Neural crest cell (in vitro differentiated cells): Measurements from ENCODE around the gene AGBL4. TPM values are rescaled to one million over a fixed set of nuclear protein-coding genes. Genes with fewer than 3 reads are reported as not detected.
"Not testable (repeated sequence)": the region's sequence is repeated elsewhere in the genome, so short reads cannot be mapped to it uniquely, and the experiment has no call there.

ENCODE experiments used
- DNase-seq: peaks from one replicate; pipeline ENCODE4 v3.0.0; 2021; ENCODE audit warnings: low read depth, mixed read lengths, low spot score
- H3K27ac Mint-ChIP-seq: one replicate; pipeline ENCODE4 v1.8.0; 2021; ENCODE audit warnings: mild to moderate bottlenecking, mixed read lengths; ENCODE audit not compliant: unreplicated experiment
- H3K27me3 Mint-ChIP-seq: 2 replicates; pipeline ENCODE4 v1.8.0; 2021; ENCODE audit warnings: low read depth, mild to moderate bottlenecking, mixed read lengths
- H3K36me3 Mint-ChIP-seq: 2 replicates; pipeline ENCODE4 v1.8.0; 2021; ENCODE audit warnings: low read depth, mild to moderate bottlenecking, mixed read lengths
- H3K4me1 Mint-ChIP-seq: 2 replicates; pipeline ENCODE4 v1.8.0; 2021; ENCODE audit warnings: mixed read lengths
- H3K4me3 Mint-ChIP-seq: one replicate; pipeline ENCODE4 v1.8.0; 2021; ENCODE audit warnings: mild to moderate bottlenecking, mixed read lengths
- H3K9me3 Mint-ChIP-seq: 2 replicates; pipeline ENCODE4 v1.8.0; 2021; ENCODE audit warnings: mixed read lengths
- CTCF ChIP-seq: fragments of 200-600 bp; sonication (generic); conservative IDR thresholded peaks from 2 replicates; pipeline ENCODE4 v1.5.0; 2021; ENCODE audit warnings: antibody characterized with exemption, mild to moderate bottlenecking
- total RNA-seq: library from RNA; stranded (reverse); gene quantifications from 2 replicates; pipeline ENCODE4 v1.2.1, GENCODE V29; 2021

AGBL4 gene
- total RNA-seq, 1 donor from 2014 or later, result 0.09 TPM

- Mint-ChIP-seq H3K27ac (no peak overlapping the region), H3K36me3 (peaks cover 8% of the 10 kb centered on the region), H3K9me3 (peaks cover 20% of the 10 kb centered on the region), H3K27me3 (no peaks in the 10 kb centered on the region), H3K4me1 (no peaks in the 10 kb centered on the region), H3K4me3 (no peak overlapping the region)
- DNase-seq, result no peak
- no peak for TF ChIP-seq CTCF
These were observed 14.6 kb upstream of the AGBL4 start for GRCh38 chr1:50038237-50038809.

GRCh38 chr1:50027794-50028193 lies 4.0 kb upstream of the AGBL4 start:
- TF ChIP-seq CTCF, result no peak
- H3K36me3 Mint-ChIP-seq, result peaks cover 12% of the 10 kb centered on the region
- no peak overlapping the region for H3K27ac Mint-ChIP-seq
- H3K9me3 Mint-ChIP-seq, result peaks cover 21% of the 10 kb centered on the region
- no peak for DNase-seq
- no peaks in the 10 kb centered on the region for H3K27me3 Mint-ChIP-seq
- H3K4me3 Mint-ChIP-seq, result no peak overlapping the region
- no peaks in the 10 kb centered on the region for H3K4me1 Mint-ChIP-seq

- Mint-ChIP-seq H3K9me3 (peaks cover 34% of the 10 kb centered on the region), H3K36me3 (peaks cover 18% of the 10 kb centered on the region), H3K27ac (no peak overlapping the region), H3K4me3 (no peak overlapping the region), H3K4me1 (no peaks in the 10 kb centered on the region), H3K27me3 (no peaks in the 10 kb centered on the region)
- DNase-seq, result no peak
- no peak for TF ChIP-seq CTCF
These were observed 28.0 kb downstream of the AGBL4 start for GRCh38 chr1:49995734-49996133.

- Mint-ChIP-seq H3K4me3 (no peak overlapping the region), H3K36me3 (no peaks in the 10 kb centered on the region), H3K9me3 (peaks cover 27% of the 10 kb centered on the region), H3K27ac (no peak overlapping the region), H3K27me3 (no peaks in the 10 kb centered on the region), H3K4me1 (no peaks in the 10 kb centered on the region)
- TF ChIP-seq CTCF, result no peak
- no peak for DNase-seq
These were observed 52.7 kb downstream of the AGBL4 start for GRCh38 chr1:49971088-49971487.

- Mint-ChIP-seq H3K27ac (no peak overlapping the region), H3K9me3 (peaks cover 24% of the 10 kb centered on the region), H3K36me3 (no peaks in the 10 kb centered on the region), H3K27me3 (no peaks in the 10 kb centered on the region), H3K4me3 (no peak overlapping the region), H3K4me1 (no peaks in the 10 kb centered on the region)
- no peak for TF ChIP-seq CTCF
- no peak for DNase-seq
These were observed 72.4 kb downstream of the AGBL4 start for GRCh38 chr1:49951385-49951784.

- not testable (repeated sequence) for H3K4me1 Mint-ChIP-seq, H3K27me3 Mint-ChIP-seq, H3K4me3 Mint-ChIP-seq, DNase-seq, H3K36me3 Mint-ChIP-seq, H3K27ac Mint-ChIP-seq
- peaks cover 17% of the 10 kb centered on the region for H3K9me3 Mint-ChIP-seq
These were observed 108.5 kb downstream of the AGBL4 start for GRCh38 chr1:49915301-49915700.
